Stimulated activated CD4-positive, alpha-beta T cell treated with anti-CD3 and anti-CD28 coated beads, TNF-alpha, amount 100 ng/mL, for 24 hours (primary cell): Measurements from ENCODE around the gene SLC8A1.

Source experiments
- DNase-seq, 3 experiments: peaks; one replicate each; pipeline ENCODE4 v3.0.0-alpha.2; 2020; ENCODE audit warnings: low read depth in 3 of 3

SLC8A1 gene

DNA sequence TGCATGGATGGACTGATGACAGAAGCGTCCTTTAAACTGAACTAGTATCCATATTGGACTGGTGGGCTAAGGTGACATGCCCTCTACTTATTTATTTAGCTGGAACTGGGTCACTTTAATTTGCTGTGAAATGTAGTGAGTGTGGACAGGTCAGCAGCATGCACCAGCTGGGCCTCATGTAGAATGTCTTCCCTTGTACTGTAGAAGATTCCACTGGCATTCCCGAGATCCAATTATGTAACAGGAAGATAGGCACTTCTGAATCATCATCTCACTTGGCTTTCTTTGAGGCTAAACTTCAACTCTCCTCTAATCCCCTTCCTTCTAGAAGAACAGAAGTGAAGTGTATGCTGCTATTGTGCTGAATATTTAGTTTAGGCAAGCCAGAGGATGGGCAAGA lies 296.2 kb downstream of the SLC8A1 start:
- DNase-seq = no peak

DNA sequence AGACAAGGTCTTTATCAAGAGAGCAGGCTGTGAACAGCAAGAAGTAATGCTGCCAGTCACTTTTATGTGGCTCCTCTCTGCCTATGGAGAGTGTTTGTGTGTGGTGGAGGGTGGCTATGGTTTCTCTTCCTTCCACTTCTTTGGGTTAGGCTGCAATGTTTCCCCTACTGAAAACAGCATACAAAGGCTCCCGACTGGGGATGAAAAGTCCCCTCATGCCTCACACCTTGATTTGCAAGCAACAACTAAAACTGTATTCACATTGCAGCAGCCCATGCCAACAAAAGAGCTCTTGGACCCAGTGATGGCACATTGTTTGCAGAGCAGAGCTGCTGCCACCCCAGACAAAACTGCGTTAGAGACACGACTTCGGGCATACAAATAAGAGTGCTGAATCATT lies 301.6 kb downstream of the SLC8A1 start:
- no peak for DNase-seq

DNA sequence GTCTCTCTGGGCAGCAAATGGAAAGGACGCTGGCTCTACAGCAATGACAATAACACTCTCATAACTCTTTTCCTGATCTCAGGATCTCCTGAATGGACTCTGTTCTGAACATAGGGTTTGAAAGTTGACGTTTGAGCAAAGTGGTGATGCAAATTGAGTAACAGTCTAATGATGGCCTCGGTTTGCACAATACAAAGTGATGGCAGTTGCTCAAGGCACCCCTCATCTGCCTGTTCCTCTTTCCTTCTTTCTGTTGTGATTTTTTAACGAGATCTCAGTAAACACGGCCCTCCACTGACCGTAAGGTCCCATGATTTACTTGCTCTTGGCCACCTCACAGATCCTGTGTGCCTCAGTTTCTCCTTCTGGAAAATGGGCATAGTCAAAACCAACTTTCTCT lies 303.6 kb downstream of the SLC8A1 start:
- no peak for DNase-seq

DNA sequence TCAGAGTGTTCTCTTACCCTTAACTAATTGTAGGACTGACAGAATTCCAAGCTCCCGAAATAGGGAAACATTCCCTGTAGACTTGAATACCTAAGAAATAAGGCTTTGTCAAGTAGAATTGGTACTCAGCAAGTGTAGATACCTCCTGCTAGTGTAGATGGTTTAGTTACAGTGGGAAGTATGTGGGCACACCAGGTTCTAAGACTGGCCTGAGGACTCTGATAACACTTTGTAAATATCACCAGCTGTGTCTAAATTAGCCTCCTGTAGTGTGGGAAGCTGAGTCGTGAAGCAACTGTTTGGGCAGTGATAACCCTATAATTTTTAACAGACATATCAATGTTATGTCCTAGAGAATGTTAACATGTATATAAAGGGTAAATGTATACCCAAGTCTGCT lies 304.5 kb downstream of the SLC8A1 start:
- DNase-seq = no peak

DNA sequence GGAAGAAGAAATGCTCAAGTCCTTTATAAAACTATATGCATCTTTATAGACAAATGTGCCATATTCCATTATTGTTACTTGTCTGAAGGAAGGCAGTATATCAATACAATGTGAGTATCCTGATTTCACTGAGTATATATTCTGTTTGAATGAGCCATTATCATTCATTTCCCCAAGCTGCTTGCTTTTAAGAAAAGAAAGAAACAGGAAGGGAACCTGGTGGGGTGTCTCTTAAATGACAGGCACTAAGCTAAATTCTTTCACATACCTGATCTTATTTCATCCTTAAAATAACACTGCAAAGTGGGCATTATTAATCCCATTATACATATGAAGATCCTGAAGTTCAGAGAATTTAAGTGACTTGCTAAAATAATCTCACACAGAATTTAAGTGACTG lies 307.9 kb downstream of the SLC8A1 start:
- DNase-seq = no peak

DNA sequence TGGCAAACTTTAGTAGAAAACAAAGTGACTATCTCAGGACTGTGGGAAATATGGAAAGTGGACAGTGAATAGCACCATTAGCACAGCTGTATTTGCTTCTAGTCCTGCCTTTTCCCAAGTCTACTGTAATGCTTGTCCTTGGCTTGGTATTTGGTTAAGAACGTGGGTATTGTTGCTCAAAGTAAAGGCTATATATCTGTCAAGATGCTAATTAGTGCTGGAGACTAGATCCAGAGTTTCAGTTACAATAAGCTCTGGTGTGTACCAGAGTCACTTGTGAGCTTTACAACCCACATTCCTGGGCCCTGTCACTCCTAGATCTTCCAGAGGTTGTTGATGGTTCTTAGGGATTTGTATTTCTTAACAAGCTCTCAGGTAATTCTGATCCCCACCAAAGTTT lies 313.6 kb downstream of the SLC8A1 start:
- no peak for DNase-seq

DNA sequence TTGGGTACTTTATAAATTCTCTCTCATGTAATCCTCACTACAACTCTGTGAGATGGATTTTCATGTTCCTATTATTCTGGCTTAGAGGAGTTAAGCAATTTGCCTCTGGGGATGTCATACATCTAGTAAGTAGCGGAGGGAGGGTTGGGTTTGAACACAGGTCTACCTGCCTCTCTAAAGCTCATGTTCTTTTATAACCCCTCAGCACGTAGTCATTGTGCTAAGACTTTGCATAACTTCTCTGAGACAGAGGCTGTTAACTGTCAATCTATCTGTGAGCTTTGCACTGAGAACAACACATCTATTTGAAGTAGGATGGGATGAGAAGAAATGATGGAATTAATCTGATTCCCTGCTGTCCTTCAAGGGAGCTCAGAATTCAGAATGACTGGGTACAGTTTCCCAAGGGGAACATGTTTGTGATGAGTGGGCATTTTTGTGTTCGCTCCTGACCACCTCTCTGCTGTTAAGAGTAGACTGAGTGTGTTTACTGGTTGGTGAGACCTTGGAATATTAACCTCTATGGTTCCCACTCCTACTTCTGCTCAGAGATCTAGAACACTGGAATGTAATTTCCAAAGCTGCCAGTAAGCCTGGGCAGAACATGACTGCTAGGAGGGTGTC lies 320.7 kb downstream of the SLC8A1 start:
- no peak for DNase-seq

DNA sequence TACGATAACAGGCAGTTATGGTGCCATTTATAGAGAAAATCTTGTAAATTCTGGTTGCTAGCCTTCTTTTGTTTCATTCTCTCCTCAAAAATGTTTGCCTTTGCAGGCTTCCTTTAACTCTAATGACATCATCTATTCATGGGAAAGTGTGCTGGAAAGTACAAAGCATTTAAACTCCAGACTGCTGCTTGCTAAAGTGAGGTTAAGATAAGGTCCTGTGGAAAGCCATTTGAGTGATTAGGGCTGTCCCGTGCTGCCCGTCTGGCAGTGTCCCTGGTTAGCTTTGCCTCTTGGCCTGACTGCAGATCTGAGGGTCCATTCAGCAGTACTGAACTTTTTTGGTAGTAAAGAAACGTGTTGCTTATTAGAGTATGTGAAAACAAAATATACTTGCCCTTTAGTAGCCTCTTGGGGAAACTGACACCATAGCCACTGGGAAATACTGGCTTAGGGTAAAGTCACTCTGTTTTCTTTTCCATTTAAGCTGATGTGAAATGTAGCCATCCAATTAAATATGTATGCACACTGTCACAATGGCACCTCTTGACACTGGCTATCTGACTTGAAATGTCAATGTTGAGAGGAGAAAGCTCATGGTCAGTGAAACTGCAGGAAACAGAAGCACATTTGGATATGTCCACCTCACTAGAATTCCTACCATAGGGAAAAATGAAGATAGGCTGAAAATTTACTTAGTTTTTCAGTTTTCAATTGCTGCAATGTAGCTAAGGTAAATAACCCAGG lies 321.5 kb downstream of the SLC8A1 start:
- no peak for DNase-seq

DNA sequence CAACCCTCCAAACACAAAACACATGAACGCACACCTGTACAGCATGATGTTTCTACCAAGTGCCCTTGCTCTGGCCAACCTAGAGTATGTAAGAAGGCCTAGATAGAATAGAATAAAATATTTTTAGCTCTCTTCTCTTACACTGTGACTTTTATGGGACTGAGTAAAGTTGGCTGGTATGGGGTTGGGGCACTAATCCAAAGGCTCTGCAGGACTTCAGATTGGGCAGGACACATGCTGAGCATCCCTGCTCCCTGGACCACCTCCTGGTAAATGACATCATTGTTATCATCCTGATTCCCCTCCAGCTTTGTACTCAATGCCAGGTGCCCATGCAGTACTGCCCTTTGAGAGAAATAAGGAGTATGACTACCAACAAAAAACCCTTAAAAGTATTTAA lies 322.2 kb downstream of the SLC8A1 start:
- DNase-seq = no peak

DNA sequence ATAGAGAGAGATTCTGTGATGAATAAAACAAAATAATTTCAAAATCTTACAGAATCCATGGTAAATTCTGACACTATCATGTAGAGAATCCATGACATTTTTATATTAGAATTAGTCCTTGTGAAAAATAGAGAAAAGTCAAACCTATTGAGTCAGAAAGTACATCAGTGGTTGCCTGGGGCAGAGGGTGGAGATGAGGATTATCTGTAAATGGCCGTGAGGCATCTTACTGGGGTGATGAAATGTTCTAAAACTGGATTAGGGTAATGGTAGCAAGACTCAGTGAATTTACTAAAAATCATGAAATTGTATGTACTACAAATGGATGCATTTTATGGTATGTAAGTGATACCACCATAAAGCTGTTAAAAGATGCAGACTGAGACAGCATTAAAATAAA lies 323.1 kb downstream of the SLC8A1 start:
- no peak for DNase-seq

DNA sequence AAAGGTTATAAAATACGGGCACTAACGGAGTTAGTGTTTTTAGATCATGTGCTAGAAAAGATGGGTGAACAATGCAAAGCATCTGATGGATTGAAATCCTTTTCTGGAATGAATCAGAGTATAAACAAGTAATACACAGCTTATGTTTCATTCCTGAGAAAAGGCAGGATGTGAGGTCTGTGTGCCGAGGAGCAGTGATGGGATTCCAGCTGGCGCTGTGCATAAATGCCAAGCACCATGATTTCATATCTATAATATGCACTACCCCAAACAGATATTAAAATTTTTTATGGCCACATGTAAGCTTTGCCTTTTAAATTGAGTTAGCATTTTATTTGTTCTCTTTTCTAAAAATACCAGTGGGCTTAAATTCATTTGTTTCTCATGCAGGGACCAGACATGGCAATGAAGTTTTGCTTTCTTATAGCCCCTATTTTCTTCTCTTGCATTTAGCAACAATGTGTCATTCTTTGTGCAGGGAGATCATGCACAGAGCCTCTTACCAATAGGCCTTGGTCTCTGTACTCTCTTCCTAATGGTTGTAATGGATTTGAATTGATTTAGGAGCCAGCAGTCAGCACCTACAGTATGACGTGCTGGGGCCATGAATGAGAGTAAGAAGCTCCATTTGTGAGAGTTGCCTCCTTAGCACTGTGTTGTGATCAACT lies 323.9 kb downstream of the SLC8A1 start:
- DNase-seq = no peak

DNA sequence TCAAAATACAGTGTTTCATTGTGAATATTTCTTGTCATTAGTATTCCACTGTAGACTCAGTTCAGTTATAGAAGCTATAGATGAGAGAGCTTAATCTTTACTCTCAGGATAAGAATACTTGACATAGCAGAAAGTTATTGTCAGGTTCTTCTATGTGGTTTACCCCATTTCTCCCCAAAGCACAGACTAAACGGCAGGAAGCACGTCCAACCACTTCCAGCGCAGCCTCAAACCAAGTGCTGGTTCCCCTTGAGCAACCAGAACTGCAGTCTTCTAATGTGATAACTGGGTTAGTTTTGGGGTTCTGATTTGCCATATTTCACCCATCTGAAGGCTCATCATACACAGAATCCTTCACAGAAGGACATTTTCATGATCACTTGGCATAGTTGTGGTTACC lies 324.7 kb downstream of the SLC8A1 start:
- no peak for DNase-seq

DNA sequence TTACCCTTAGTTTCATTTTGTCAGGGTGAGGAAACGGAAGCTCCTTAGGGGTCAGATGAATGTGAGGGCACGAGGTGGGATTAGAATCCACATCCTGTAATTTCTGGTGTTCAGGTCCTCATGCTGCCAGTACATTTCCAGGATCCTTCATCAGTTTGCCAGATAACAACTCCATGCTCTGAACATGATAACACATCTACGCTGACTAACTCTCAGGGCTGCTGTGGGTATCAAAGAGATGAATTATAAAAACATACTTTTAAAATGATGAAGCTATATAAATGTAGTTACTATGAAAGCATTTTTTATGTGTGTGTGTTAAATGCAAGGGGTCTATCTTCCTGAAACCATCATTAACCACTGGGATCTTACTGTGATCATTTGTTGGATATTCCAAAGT lies 325.9 kb downstream of the SLC8A1 start:
- no peak for DNase-seq

DNA sequence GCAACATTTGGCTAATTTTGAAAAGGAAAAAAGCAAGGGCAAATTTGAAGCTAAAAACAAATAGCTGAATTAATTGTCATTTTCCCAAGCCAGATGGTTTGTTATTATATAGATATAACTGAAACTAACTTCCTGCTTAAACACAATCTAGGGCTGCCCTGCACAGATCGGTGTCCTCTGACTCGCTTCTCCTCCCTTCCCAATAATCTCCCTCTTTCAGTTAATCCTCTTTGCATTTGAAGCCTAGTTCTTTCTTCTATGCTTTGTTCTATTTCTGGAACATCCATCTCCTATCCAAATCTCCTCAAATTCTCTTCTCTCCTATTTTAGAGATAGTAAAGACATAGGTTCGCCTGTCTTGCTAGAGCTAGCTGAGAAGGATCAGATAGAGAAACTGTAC lies 328.1 kb downstream of the SLC8A1 start:
- DNase-seq = no peak

DNA sequence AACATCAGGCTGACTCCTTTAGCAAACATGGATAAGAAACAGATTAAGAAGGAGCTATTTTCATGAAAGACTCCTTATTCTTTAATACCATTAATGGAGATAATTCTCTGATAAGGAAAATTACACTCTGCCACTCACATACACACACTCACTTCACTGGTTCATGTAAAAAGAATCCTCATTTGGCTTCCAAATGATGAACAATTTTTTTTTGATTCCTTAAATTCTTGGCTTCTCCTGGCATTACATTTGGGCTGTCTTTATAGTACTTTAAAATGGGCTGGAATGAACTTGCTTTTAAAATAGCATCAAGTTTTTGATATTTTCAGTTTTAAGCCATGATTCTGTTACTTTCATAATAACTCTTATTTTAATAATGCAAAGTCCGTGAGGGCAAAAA lies 328.6 kb downstream of the SLC8A1 start:
- DNase-seq = no peak

DNA sequence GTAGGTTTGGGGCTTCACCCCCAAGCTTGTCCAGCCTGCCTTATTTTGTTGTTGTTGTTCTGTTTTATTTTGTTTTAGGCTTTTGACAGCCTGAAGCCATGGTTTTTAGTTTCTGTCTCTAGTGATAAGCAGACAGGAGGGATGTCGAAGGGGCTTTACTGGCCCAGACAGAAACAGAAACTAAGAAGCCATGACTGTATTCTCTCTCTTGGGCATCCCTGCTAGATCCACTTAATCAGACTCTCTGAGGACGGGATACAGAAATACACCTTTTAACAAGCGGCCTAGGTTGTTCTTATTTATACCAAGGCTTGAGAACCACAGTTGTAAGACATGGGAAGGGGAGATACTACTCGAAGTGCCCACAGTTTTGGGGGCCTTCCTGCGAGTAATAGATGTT lies 330.9 kb downstream of the SLC8A1 start:
- DNase-seq = no peak

DNA sequence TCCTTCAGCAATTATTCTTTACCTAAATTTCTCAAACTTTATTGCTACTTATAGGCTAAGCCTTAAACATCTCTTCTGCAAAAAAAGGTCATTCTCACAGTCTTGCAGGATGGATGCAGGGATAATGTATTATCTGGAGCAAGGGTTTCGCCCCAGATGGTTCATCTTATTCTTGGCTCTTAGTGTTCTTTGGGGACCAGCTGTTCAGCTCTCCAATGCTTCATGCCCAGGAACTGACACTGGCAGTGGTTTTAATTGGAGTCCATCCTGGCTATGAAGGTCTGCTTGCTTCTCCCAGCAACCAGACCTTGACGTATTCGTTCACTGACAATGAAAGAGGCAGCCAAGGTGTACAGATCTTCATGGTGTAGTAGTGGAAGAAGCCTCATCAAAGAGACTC lies 331.9 kb downstream of the SLC8A1 start:
- no peak for DNase-seq

DNA sequence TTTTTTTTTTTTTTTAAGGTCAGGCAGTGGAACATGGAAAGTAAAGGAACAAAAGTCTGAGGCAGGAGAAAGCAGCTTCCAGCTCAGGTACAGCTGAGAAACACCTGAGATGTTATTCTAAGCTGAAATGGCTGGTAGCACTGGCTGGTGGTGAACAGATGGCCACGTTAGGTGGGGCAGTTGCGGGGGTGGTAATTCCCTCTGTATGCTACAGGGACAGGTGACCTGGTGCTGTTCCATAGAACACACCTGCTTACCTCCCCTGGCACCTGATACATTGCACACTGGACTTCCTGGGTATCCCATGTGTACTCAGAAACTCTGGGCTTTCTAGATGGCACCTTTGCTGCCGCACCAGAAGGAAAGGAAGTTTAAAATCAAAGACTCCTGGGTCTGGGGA lies 333.3 kb downstream of the SLC8A1 start:
- DNase-seq = no peak

DNA sequence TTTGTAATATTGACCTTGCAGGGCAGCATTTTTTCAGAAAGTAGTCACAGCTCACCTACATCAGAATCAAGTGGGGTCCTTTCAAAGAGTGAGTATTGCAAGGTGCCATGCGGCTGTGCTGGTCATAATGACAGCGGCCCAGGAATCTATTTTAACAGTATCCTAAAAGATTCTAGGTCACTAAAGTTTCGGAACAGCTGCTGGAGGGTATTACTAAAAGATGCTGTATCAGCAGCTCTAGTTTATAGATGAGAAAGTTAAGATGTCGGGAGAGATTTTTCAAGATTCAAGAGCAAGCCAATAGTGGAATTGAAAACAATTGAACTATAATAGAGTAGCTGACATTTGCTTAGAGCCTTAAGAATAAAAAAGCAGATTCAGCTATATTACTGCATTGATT lies 336.0 kb downstream of the SLC8A1 start:
- DNase-seq = no peak

DNA sequence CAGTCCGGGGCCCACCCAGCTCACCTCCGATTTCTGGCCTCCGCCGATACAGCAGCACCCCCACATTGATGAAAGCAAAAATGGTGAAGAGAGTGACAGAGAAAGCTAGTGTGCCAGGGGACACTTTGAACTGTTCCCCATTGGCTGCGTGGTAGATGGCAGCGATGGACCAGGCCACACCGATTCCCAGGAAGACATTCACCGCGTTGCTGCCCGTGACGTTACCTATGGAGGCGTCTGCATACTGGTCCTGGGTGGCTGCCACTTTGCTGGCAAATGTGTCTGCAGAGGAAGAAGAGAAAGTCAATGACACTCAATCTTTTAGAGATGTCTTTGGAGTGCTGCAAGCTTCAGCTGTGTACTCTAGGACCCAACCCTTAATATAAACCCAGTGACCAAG lies 336.5 kb downstream of the SLC8A1 start:
- DNase-seq = no peak

DNA sequence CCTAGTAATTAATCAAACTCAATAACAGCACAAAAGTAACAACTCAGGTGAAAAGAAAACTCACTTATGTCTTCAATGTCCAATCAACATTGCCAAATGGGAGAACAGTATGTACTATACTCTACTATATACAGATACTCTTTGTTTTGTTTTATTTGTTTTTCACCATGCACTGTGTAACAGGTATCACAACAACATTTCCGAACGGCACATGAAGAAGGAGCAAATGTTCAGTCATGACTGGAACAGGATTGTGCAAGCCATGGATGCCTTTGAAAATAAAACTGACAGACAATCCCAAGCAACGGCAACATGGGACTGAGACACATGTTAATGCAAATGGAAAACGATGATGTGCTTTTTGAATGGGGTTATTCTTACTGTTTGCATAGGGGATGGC lies 337.9 kb downstream of the SLC8A1 start:
- DNase-seq = no peak

DNA sequence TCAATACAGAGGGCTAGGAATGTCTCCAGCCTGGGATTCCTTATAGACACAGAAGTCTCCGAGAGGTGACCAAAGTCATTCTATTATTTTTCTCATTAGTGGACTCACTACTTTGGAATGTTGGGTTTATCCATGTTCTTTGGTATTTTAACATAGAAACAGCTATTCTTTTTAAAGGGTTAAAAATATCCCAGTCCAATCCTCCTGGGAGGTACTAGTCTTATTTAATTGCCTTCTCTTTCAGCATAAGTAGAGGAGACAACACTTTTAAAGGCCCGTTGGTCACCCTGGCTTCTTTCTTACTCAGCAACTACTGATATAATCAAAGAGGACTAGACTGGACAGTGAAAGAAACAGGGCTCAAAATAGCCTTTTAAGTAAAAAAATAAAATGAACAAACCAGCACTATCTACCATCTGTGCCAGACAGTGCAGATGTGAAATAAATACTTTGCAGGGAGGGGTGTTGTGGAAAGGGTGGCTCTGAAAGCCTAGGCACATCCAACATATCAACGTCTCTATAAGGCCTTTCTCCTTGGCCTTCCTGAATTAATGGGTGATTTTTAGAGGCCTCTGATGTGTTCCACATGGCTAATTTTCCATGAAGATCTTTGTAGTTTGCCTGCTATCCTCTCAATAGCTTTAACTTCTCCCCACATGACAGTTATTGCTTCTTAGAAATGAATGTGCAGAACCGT lies 338.5 kb downstream of the SLC8A1 start:
- no peak for DNase-seq

DNA sequence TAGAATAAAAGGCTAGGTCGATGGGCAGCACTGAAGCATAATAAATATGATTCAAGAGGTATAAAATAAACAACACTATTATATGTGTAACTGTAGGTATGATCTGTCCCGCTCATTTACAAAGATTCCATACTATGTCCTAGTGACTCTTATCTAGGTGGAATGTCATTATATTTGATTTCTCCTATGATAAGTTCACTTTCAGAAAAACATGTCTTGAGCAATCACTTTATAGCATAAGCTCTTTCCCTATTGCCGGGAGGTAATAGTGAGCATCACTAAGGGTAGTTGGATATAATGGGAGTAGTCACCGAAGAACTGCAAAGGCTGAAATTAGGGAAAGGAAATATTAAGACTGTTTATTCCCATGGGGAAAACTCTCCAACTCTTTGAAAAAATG lies 342.5 kb downstream of the SLC8A1 start:
- no peak for DNase-seq
